B cell (primary cell): ENCODE measurements around the gene ELK1. TPM values are rescaled to one million over a fixed set of nuclear protein-coding genes. Genes with fewer than 3 reads are reported as not detected.

Experiments
- ATAC-seq: fragments of 200-7000 bp; cut with Tn5 transposase; one replicate; pipeline ENCODE4 v1.10.0; 2021; ENCODE audit warnings: low read depth, mild to moderate bottlenecking, moderate number of reproducible peaks, moderate library complexity
- CTCF ChIA-PET: fragments of 350-600 bp; sonication (Branson Sonifier 250); formaldehyde crosslinking; loops from one replicate; lab custom pipeline; 2021; ENCODE audit warnings: antibody characterized with exemption, inconsistent platforms; lab: Charles Lee
- POLR2A ChIA-PET: fragments of 350-600 bp; sonication (Branson Sonifier 250); formaldehyde crosslinking; loops from one replicate; lab custom pipeline; 2021; ENCODE audit warnings: antibody characterized with exemption; lab: Charles Lee
- DNase-seq: peaks from one replicate; pipeline ENCODE4 v3.0.0; 2013
- H2AFZ ChIP-seq: 2 replicates; pipeline ENCODE4 v1.6.1; 2012; ENCODE audit warnings: mild to moderate bottlenecking, low read depth, low read length; ENCODE audit not compliant: insufficient read depth, poor library complexity, severe bottlenecking
- H3K27ac ChIP-seq, 2 donors: 1 replicate in 1 of 2; 2 replicates in 1 of 2; pipeline ENCODE4 v1.5.1; 2012 to 2013; ENCODE audit warnings: low read length in 2 of 2, mild to moderate bottlenecking in 2 of 2, moderate library complexity in 1 of 2
- H3K27me3 ChIP-seq, 4 experiments: fragments of 200-600 bp in 1 of 4; sonication (generic) in 1 of 4; replicated peaks in 1 of 4; 1 replicate in 2 of 4; 2 replicates in 2 of 4; pipeline versions ENCODE4 v1.6.1 to v1.7.0; 2013 to 2016; ENCODE audit warnings: low read length in 3 of 4, mild to moderate bottlenecking in 2 of 4, mixed read lengths in 1 of 4, moderate library complexity in 1 of 4; ENCODE audit not compliant: insufficient read depth in 4 of 4, control insufficient read depth in 3 of 4; ENCODE audit errors: control extremely low read depth in 1 of 4
- H3K36me3 ChIP-seq, 2 experiments: replicated peaks in 1 of 2; 1 replicate in 1 of 2; 2 replicates in 1 of 2; pipeline versions ENCODE4 v1.6.1 to v1.7.1; 2013; ENCODE audit warnings: low read length in 1 of 2; ENCODE audit not compliant: insufficient read depth in 2 of 2, control insufficient read depth in 1 of 2; ENCODE audit errors: control extremely low read depth in 1 of 2, extremely low read depth in 1 of 2
- H3K4me1 ChIP-seq, 2 donors: fragments of 200-600 bp in 1 of 2; sonication (generic) in 1 of 2; 1 replicate in 1 of 2; 2 replicates in 1 of 2; pipeline versions ENCODE4 v1.5.1 to v1.6.1; 2013 to 2017; ENCODE audit warnings: low read length in 2 of 2; ENCODE audit not compliant: control insufficient read depth in 2 of 2, insufficient read depth in 2 of 2
- H3K4me2 ChIP-seq: replicated peaks from 2 replicates; pipeline ENCODE3; 2012; ENCODE audit warnings: mild to moderate bottlenecking, low read depth, low read length; ENCODE audit not compliant: poor library complexity, severe bottlenecking
- H3K4me3 ChIP-seq, 5 experiments: fragments of 200-600 bp in 1 of 5; sonication (generic) in 1 of 5; 1 replicate in 3 of 5; 2 replicates in 2 of 5; pipeline versions ENCODE4 v1.5.1 to v1.7.0; 2011 to 2016; ENCODE audit warnings: low read length in 4 of 5, mild to moderate bottlenecking in 4 of 5, low read depth in 2 of 5, control low read depth in 1 of 5, moderate library complexity in 1 of 5; ENCODE audit not compliant: insufficient read depth in 1 of 5; ENCODE audit errors: control extremely low read depth in 1 of 5, extremely low read depth in 1 of 5
- H3K79me2 ChIP-seq: fragments of 200-600 bp; sonication (generic); one replicate; pipeline ENCODE4 v1.6.0; 2016; ENCODE audit warnings: low read length; ENCODE audit not compliant: control insufficient read depth, insufficient read depth
- H3K9ac ChIP-seq: fragments of 200-600 bp; sonication (generic); 2 replicates; pipeline ENCODE4 v1.6.1; 2017; ENCODE audit warnings: mild to moderate bottlenecking, low read length, moderate library complexity
- H3K9me3 ChIP-seq, 3 donors: one replicate each; pipeline versions ENCODE4 v1.6.1 to v1.7.1; 2013; ENCODE audit warnings: low read length in 2 of 3; ENCODE audit not compliant: control insufficient read depth in 2 of 3, insufficient read depth in 1 of 3; ENCODE audit errors: control extremely low read depth in 1 of 3
- H4K20me1 ChIP-seq: 2 replicates; pipeline ENCODE4 v1.6.0; 2012; ENCODE audit warnings: mild to moderate bottlenecking, low read length; ENCODE audit not compliant: insufficient read depth, control insufficient read depth, poor library complexity, severe bottlenecking
- H3K27ac Mint-ChIP-seq: one replicate; pipeline ENCODE4 v1.8.0; 2021; ENCODE audit warnings: mixed read lengths
- H3K27me3 Mint-ChIP-seq: one replicate; pipeline ENCODE4 v1.8.0; 2021; ENCODE audit warnings: mixed read lengths
- H3K4me1 Mint-ChIP-seq: one replicate; pipeline ENCODE4 v1.8.0; 2021; ENCODE audit warnings: mixed read lengths
- H3K4me3 Mint-ChIP-seq: one replicate; pipeline ENCODE4 v1.8.0; 2021; ENCODE audit warnings: mixed read lengths
- H3K9me3 Mint-ChIP-seq: one replicate; pipeline ENCODE4 v1.8.0; 2022; ENCODE audit warnings: mixed read lengths; ENCODE audit not compliant: insufficient read depth
- CTCF ChIP-seq: fragments of 200-600 bp; IDR thresholded peaks from one replicate; pipeline ENCODE4 v1.8.0; 2022; ENCODE audit warnings: antibody characterized with exemption, mild to moderate bottlenecking
- EZH2 ChIP-seq: IDR thresholded peaks from 2 replicates; pipeline ENCODE4 v1.6.1; 2012; ENCODE audit warnings: borderline replicate concordance, low read depth, mild to moderate bottlenecking, moderate library complexity, low read length; ENCODE audit not compliant: insufficient read depth, poor library complexity, severe bottlenecking
- WGBS: methylation state at CpG from one replicate; pipeline ENCODE4 v1.1.5; 2013; ENCODE audit warnings: missing lambda C conversion rate; ENCODE audit not compliant: insufficient coverage; 5-methylcytosine and 5-hydroxymethylcytosine counted together
- intact Hi-C: fragments of 100-400 bp; cut with micrococcal nuclease; formaldehyde crosslinking; loops from one replicate; pipeline ENCODE4 v1.10.0; 2022
- polyA plus RNA-seq: library from polyadenylated mRNA; depleted of rRNA; stranded (reverse); fragments of >200 nt; gene quantifications from 2 replicates; pipeline ENCODE4 v1.2.3, GENCODE V29; 2012
- total RNA-seq, 2 donors: library from RNA; stranded (reverse); fragments of 120-200 nt in 1 of 2; gene quantifications; 1 replicate in 1 of 2; 2 replicates in 1 of 2; pipeline versions ENCODE4 v1.2.3 to v1.2.4, GENCODE V29; 2013 to 2022

ELK1 gene
- total and polyA plus RNA-seq, 2 donors (not counting 1 experiment from before 2014, with no cell fraction given), result 14.2 to 22.7 TPM

GRCh38 chrX:47690175-47690574, 39.8 kb upstream of the ELK1 start:
- WGBS, result no CpG with 5 or more reads among the region's 2 CpGs

GRCh38 chrX:47687263-47687662, 36.9 kb upstream of the ELK1 start:
- H3K4me2 ChIP-seq, result no peak overlapping the region
- H3K4me3 ChIP-seq, result no peak overlapping the region
- ChIA-PET CTCF (no interaction called here), POLR2A (no interaction called here)
- no peak overlapping the region for H3K27ac Mint-ChIP-seq
- no peaks in the 10 kb centered on the region for H3K79me2 ChIP-seq
- TF ChIP-seq CTCF (no peak), EZH2 (no peak)
- no peak overlapping the region for H3K9ac ChIP-seq
- peaks cover 15% of the 10 kb centered on the region for H3K27me3 Mint-ChIP-seq
- H3K27me3 ChIP-seq, result peaks cover 0 to 3% (median 0%) of the 10 kb centered on the region in 4 experiments
- intact Hi-C loops, result no loop called here
- no peaks in the 10 kb centered on the region for H4K20me1 ChIP-seq
- WGBS, result 83% methylated on average over 1 of the region's 6 CpGs
- H3K9me3 Mint-ChIP-seq, result no peaks in the 10 kb centered on the region
- no peaks in the 10 kb centered on the region for H3K4me1 ChIP-seq
- no peaks in the 10 kb centered on the region for H3K9me3 ChIP-seq
- H3K36me3 ChIP-seq, result no peaks in the 10 kb centered on the region
- no peak overlapping the region for H2AFZ ChIP-seq
- no peak for DNase-seq
- H3K4me1 Mint-ChIP-seq, result no peaks in the 10 kb centered on the region
- no peak overlapping the region for H3K27ac ChIP-seq
- H3K4me3 Mint-ChIP-seq, result no peak overlapping the region
- no peak for ATAC-seq

More at GRCh38 chrX:47690175-47690574, 39.8 kb upstream of the ELK1 start:
- Histone ChIP-seq H3K9ac (no peak overlapping the region), H3K79me2 (no peaks in the 10 kb centered on the region), H2AFZ (no peak overlapping the region), H3K4me2 (no peak overlapping the region), H3K27me3 (peaks cover 0 to 3% (median 0%) of the 10 kb centered on the region in 4 experiments), H3K4me3 (no peak overlapping the region), H4K20me1 (no peaks in the 10 kb centered on the region), H3K36me3 (no peaks in the 10 kb centered on the region), H3K27ac (no peak overlapping the region), H3K4me1 (no peaks in the 10 kb centered on the region), H3K9me3 (no peaks in the 10 kb centered on the region)
- DNase-seq (no peak), ATAC-seq (no peak)
- POLR2A ChIA-PET, result interaction anchor here (0.6 kb wide), 1 partner anchor 893 kb away, joined by 3 read pairs; no protein-coding TSS in a partner anchor
- Mint-ChIP-seq H3K9me3 (no peaks in the 10 kb centered on the region), H3K27me3 (peaks cover 10% of the 10 kb centered on the region), H3K27ac (no peak overlapping the region), H3K4me1 (no peaks in the 10 kb centered on the region), H3K4me3 (no peak overlapping the region)
- TF ChIP-seq CTCF, result no peak
- no peak for TF ChIP-seq EZH2
- intact Hi-C loops, result no loop called here
- CTCF ChIA-PET, result no interaction called here
